Suprapubic skin (tissue), 3 donors: ENCODE measurements around the gene FBXW12.

Experiments
- EP300 ChIP-seq: sonication (generic); formaldehyde crosslinking; IDR thresholded peaks from one replicate; pipeline ENCODE4 v1.6.1; 2017; ENCODE audit warnings: antibody characterized with exemption
- POLR2A ChIP-seq, 2 donors: fragments of 450-650 bp; IDR thresholded peaks; one replicate each; pipeline ENCODE4 v1.6.1; 2017; ENCODE audit warnings: antibody characterized with exemption in 2 of 2, mild to moderate bottlenecking in 2 of 2, moderate library complexity in 2 of 2
- TF ChIP-seq, protein P1 (sequence below), 2 donors: fragments of 200-600 bp in 1 of 2; fragments of 450-650 bp in 1 of 2; sonication (generic) in 1 of 2; IDR thresholded peaks; one replicate each; pipeline ENCODE4 v1.5.1; 2016 to 2019; ENCODE audit warnings: antibody characterized with exemption in 2 of 2, mild to moderate bottlenecking in 1 of 2, moderate library complexity in 1 of 2

DNA sequence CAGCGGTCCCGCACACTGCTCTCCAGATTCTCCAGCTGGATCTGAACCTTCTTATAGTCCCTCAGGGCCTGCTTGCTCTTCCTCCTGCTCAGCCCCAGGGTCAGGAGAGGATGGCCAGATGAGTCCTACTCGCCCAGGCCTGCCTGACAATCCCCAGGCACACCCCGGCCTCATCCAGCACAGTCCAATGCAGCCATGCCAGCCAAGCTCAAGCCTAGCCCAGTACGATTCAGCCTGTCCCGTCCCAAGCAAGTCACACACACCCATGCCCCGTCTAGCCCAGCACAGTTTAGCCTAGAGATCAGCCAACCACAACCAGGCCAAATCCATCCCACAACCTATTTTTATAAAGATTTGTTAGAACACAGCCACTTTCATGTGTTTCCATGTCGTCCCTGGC, 41.1 kb downstream of the FBXW12 start:
- TF ChIP-seq, protein P1, sequence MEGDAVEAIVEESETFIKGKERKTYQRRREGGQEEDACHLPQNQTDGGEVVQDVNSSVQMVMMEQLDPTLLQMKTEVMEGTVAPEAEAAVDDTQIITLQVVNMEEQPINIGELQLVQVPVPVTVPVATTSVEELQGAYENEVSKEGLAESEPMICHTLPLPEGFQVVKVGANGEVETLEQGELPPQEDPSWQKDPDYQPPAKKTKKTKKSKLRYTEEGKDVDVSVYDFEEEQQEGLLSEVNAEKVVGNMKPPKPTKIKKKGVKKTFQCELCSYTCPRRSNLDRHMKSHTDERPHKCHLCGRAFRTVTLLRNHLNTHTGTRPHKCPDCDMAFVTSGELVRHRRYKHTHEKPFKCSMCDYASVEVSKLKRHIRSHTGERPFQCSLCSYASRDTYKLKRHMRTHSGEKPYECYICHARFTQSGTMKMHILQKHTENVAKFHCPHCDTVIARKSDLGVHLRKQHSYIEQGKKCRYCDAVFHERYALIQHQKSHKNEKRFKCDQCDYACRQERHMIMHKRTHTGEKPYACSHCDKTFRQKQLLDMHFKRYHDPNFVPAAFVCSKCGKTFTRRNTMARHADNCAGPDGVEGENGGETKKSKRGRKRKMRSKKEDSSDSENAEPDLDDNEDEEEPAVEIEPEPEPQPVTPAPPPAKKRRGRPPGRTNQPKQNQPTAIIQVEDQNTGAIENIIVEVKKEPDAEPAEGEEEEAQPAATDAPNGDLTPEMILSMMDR (IDR thresholded peaks at IDR 0.05), result no peak
- TF ChIP-seq EP300 (no peak), POLR2A (IDR thresholded peaks at IDR 0.05) (no peak)
